H1 (cell line): ENCODE measurements around the gene DYNLT3. TPM values are rescaled to one million over a fixed set of nuclear protein-coding genes. Genes with fewer than 3 reads are reported as not detected.

Experiments used
- CTCF ChIA-PET: fragments of 300-600 bp; sonication (Branson Sonifier 250); formaldehyde crosslinking; loops from one replicate; lab custom pipeline; 2021; ENCODE audit not compliant: partially characterized antibody; lab: Charles Lee
- POLR2A ChIA-PET: fragments of 300-600 bp; sonication (Branson Sonifier 250); formaldehyde crosslinking; loops from one replicate; lab custom pipeline; 2021; ENCODE audit warnings: inconsistent platforms; ENCODE audit not compliant: partially characterized antibody; lab: Charles Lee
- DNase-seq, 2 experiments: peaks; one replicate each; pipeline versions ENCODE4 v3.0.0 to v3.0.0-alpha.2; 2010 to 2022; ENCODE audit warnings: low spot score in 2 of 2, low read depth in 1 of 2, mixed read lengths in 1 of 2
- FAIRE-seq: peaks from 2 replicates; lab custom pipeline; 2011; peaks lifted over from hg19 to GRCh38; lab: Jason Lieb, UNC
- H2AFZ ChIP-seq: 2 replicates; pipeline ENCODE4 v1.8.1; 2012; ENCODE audit warnings: low read length, inconsistent platforms
- H2AK5ac ChIP-seq: 2 replicates; pipeline ENCODE4 v1.6.1; 2013; ENCODE audit warnings: low read depth, low read length
- H2BK120ac ChIP-seq: replicated peaks from 2 replicates; pipeline ENCODE3; 2013; ENCODE audit warnings: low read depth, low read length, inconsistent platforms
- H2BK12ac ChIP-seq: 2 replicates; pipeline ENCODE4 v1.6.1; 2013; ENCODE audit warnings: low read depth, low read length
- H2BK15ac ChIP-seq: 2 replicates; pipeline ENCODE4 v1.6.1; 2013; ENCODE audit warnings: low read length
- H2BK20ac ChIP-seq: 2 replicates; pipeline ENCODE4 v1.6.1; 2013; ENCODE audit warnings: low read length
- H2BK5ac ChIP-seq: 2 replicates; pipeline ENCODE4 v1.6.1; 2013; ENCODE audit warnings: low read depth, low read length
- H3K14ac ChIP-seq: 2 replicates; pipeline ENCODE4 v1.6.1; 2013; ENCODE audit warnings: inconsistent platforms; ENCODE audit not compliant: insufficient read length
- H3K18ac ChIP-seq: 2 replicates; pipeline ENCODE4 v1.6.1; 2013; ENCODE audit warnings: low read length; ENCODE audit errors: extremely low read depth
- H3K23ac ChIP-seq: 2 replicates; pipeline ENCODE4 v1.6.1; 2013; ENCODE audit warnings: inconsistent platforms; ENCODE audit not compliant: insufficient read length
- H3K23me2 ChIP-seq: 2 replicates; pipeline ENCODE4 v1.6.1; 2013; ENCODE audit warnings: low read depth, low read length
- H3K27ac ChIP-seq: 2 replicates; pipeline ENCODE4 v1.6.1; 2011; ENCODE audit warnings: low read depth, low read length, inconsistent platforms
- H3K27me3 ChIP-seq, 4 experiments: replicated peaks in 1 of 4; 1 replicate in 1 of 4; 2 replicates in 3 of 4; pipeline versions ENCODE4 v1.6.1 to v1.8.1; 2011 to 2013; ENCODE audit warnings: low read length in 3 of 4, mild to moderate bottlenecking in 3 of 4, inconsistent platforms in 2 of 4, mixed read lengths in 2 of 4, moderate library complexity in 1 of 4; ENCODE audit not compliant: control insufficient read depth in 3 of 4, insufficient read depth in 3 of 4; ENCODE audit errors: extremely low read depth in 1 of 4
- H3K36me3 ChIP-seq, 4 experiments: 2 replicates each; pipeline versions ENCODE4 v1.6.1 to v1.8.1; 2011 to 2013; ENCODE audit warnings: mild to moderate bottlenecking in 4 of 4, low read length in 3 of 4, moderate library complexity in 2 of 4, control low read depth in 1 of 4, inconsistent platforms in 1 of 4; ENCODE audit not compliant: insufficient read depth in 4 of 4, control insufficient read depth in 2 of 4
- H3K4ac ChIP-seq: replicated peaks from 2 replicates; pipeline ENCODE3; 2013; ENCODE audit warnings: low read length, low read depth, mixed read lengths, inconsistent platforms; ENCODE audit not compliant: insufficient read length
- H3K4me1 ChIP-seq, 4 experiments: replicated peaks in 1 of 4; 1 replicate in 1 of 4; 2 replicates in 3 of 4; pipeline versions ENCODE4 v1.6.1 to v1.8.1; 2011 to 2013; ENCODE audit warnings: low read length in 3 of 4, inconsistent platforms in 2 of 4, mixed read lengths in 1 of 4; ENCODE audit not compliant: insufficient read depth in 4 of 4, control insufficient read depth in 3 of 4
- H3K4me2 ChIP-seq, 2 experiments: 2 replicates each; pipeline versions ENCODE4 v1.6.1 to v1.8.1; 2011 to 2013; ENCODE audit warnings: low read depth in 2 of 2, low read length in 2 of 2, control low read depth in 1 of 2, inconsistent platforms in 1 of 2, mild to moderate bottlenecking in 1 of 2; ENCODE audit not compliant: insufficient read depth in 1 of 2
- H3K4me3 ChIP-seq, 4 experiments: fragments of 200-600, 300-600 bp in 1 of 4; sonication (generic), shearing (Covaris generic), sonication (Bioruptor Twin) in 1 of 4; 2 replicates each; pipeline versions ENCODE4 v1.5.1 to v1.8.1; 2011 to 2016; ENCODE audit warnings: low read length in 4 of 4, low read depth in 3 of 4, control low read depth in 2 of 4, inconsistent platforms in 2 of 4, mild to moderate bottlenecking in 2 of 4, mixed read lengths in 1 of 4, moderate library complexity in 1 of 4; ENCODE audit not compliant: insufficient read depth in 2 of 4; ENCODE audit errors: extremely low read depth in 1 of 4
- H3K56ac ChIP-seq: replicated peaks from 2 replicates; pipeline ENCODE3; 2013; ENCODE audit warnings: low read depth, mild to moderate bottlenecking, mixed read lengths, low read length, inconsistent platforms; ENCODE audit not compliant: insufficient read length
- H3K79me1 ChIP-seq: 2 replicates; pipeline ENCODE4 v1.6.1; 2013; ENCODE audit warnings: low read depth, low read length, control low read depth
- H3K79me2 ChIP-seq, 2 experiments: 2 replicates each; pipeline versions ENCODE4 v1.6.1 to v1.8.1; 2012 to 2013; ENCODE audit warnings: low read length in 2 of 2, mild to moderate bottlenecking in 2 of 2, inconsistent platforms in 1 of 2; ENCODE audit not compliant: insufficient read depth in 2 of 2, control insufficient read depth in 1 of 2
- H3K9ac ChIP-seq, 4 experiments: replicated peaks in 1 of 4; 1 replicate in 1 of 4; 2 replicates in 3 of 4; pipeline versions ENCODE4 v1.6.1 to v1.8.1; 2011 to 2013; ENCODE audit warnings: low read depth in 3 of 4, low read length in 3 of 4, control low read depth in 2 of 4, mild to moderate bottlenecking in 2 of 4, moderate library complexity in 2 of 4, inconsistent platforms in 1 of 4; ENCODE audit errors: extremely low read depth in 1 of 4
- H3K9me3 ChIP-seq, 2 experiments: 2 replicates each; pipeline versions ENCODE4 v1.6.1 to v1.8.1; 2012 to 2013; ENCODE audit warnings: mild to moderate bottlenecking in 2 of 2, moderate library complexity in 2 of 2, control low read depth in 1 of 2, inconsistent platforms in 1 of 2, low read depth in 1 of 2, low read length in 1 of 2, mixed read lengths in 1 of 2; ENCODE audit not compliant: insufficient read depth in 2 of 2
- H4K20me1 ChIP-seq, 2 experiments: replicated peaks in 1 of 2; 2 replicates each; pipeline versions ENCODE3 to v1.8.1; 2011 to 2013; ENCODE audit warnings: inconsistent platforms in 2 of 2, low read length in 2 of 2, mild to moderate bottlenecking in 1 of 2; ENCODE audit not compliant: insufficient read depth in 2 of 2, control insufficient read depth in 1 of 2
- H4K5ac ChIP-seq: 2 replicates; pipeline ENCODE4 v1.6.1; 2013; ENCODE audit warnings: low read length, low read depth, mixed read lengths, inconsistent platforms; ENCODE audit not compliant: insufficient read length
- H4K8ac ChIP-seq: 2 replicates; pipeline ENCODE4 v1.8.0; 2013; ENCODE audit warnings: mild to moderate bottlenecking, moderate library complexity, low read length, inconsistent platforms; ENCODE audit not compliant: insufficient read depth; ENCODE audit errors: extremely low read depth
- H4K91ac ChIP-seq: replicated peaks from 2 replicates; pipeline ENCODE3; 2013; ENCODE audit warnings: low read length, mixed read lengths, inconsistent platforms; ENCODE audit not compliant: insufficient read length
- CEBPB ChIP-seq: IDR thresholded peaks from 2 replicates; pipeline ENCODE4 v1.6.1; 2012; ENCODE audit warnings: low read depth, low read length
- CHD1 ChIP-seq: IDR thresholded peaks from 2 replicates; pipeline ENCODE4 v1.6.1; 2012; ENCODE audit warnings: low read depth, low read length, improper control_type of control experiment
- HDAC2 ChIP-seq, 2 experiments: fragments of 300-600 bp in 1 of 2; sonication (generic) in 1 of 2; IDR thresholded peaks; 2 replicates each; pipeline ENCODE4 v1.6.1; 2011 to 2012; ENCODE audit warnings: low read depth in 2 of 2, low read length in 2 of 2, mild to moderate bottlenecking in 2 of 2, moderate library complexity in 2 of 2, borderline replicate concordance in 1 of 2, inconsistent platforms in 1 of 2
- KDM4A ChIP-seq: IDR thresholded peaks from one replicate; pipeline ENCODE4 v1.7.1; 2012; ENCODE audit warnings: low read depth, mild to moderate bottlenecking, moderate library complexity, low read length, inconsistent platforms; ENCODE audit not compliant: severe bottlenecking
- NANOG ChIP-seq: IDR thresholded peaks from 2 replicates; pipeline ENCODE4 v1.6.1; 2011; ENCODE audit warnings: low read length, low read depth, mild to moderate bottlenecking, inconsistent platforms; ENCODE audit not compliant: insufficient read depth, poor library complexity, severe bottlenecking
- POLR2AphosphoS5 ChIP-seq: IDR thresholded peaks from 2 replicates; pipeline ENCODE4 v1.6.1; 2011; ENCODE audit warnings: low read depth, low read length
- YY1 ChIP-seq: IDR thresholded peaks from 2 replicates; pipeline ENCODE4 v1.6.1; 2011; ENCODE audit warnings: low read depth, mild to moderate bottlenecking, low read length
- WGBS, 2 experiments: shearing (Covaris generic) in 1 of 2; methylation state at CpG; one replicate each; pipeline versions ENCODE4 v1.1.6 to v1.1.7; 2013 to 2015; ENCODE audit warnings: low lambda C conversion rate in 2 of 2, mixed read lengths in 2 of 2, inconsistent platforms in 1 of 2, low coverage in 1 of 2, missing lambda C conversion rate in 1 of 2; ENCODE audit not compliant: insufficient replicate concordance in 2 of 2, insufficient coverage in 1 of 2, insufficient read length in 1 of 2; ENCODE audit errors: extremely low coverage in 1 of 2, missing lambda C conversion rate in 1 of 2; 5-methylcytosine and 5-hydroxymethylcytosine counted together
- polyA plus RNA-seq, 7 experiments: library from polyadenylated mRNA; depleted of rRNA in 3 of 7; stranded (reverse) in 5 of 7; unstranded in 2 of 7; fragments of >200 nt in 5 of 7; fragments of 200-250 nt in 2 of 7; gene quantifications; 1 replicate in 5 of 7; 2 replicates in 1 of 7; 4 replicates in 1 of 7; pipeline versions ENCODE4 v1.2.1 to v1.2.3, GENCODE V29; 2011 to 2013; ENCODE audit warnings: missing spikeins in 2 of 7, mixed read lengths in 2 of 7
- total RNA-seq: library from RNA; stranded (reverse); fragmentation: NEBNext Ultra II Directional; extraction: Animal tissue kit (Norgen Biotek cat#: 25700); gene quantifications from 2 replicates; pipeline ENCODE4 v1.2.1, GENCODE V29; 2021

Gene DYNLT3
- total and polyA plus RNA-seq, 2 of the 8 experiments (the other 6 are each of a cell fraction or from before 2014, with no cell fraction given), result 2.3 to 3.5 TPM

GRCh38 chrX:37867536-37868153 lies 20.3 kb upstream of the DYNLT3 start:
- Histone ChIP-seq H4K5ac (no peak overlapping the region), H3K4me1 (no peaks in the 10 kb centered on the region), H3K23me2 (no peaks in the 10 kb centered on the region; the same call in 1 of the 2 replicates), H2AK5ac (no peak overlapping the region), H3K4ac (no peak overlapping the region), H3K9me3 (no peaks in the 10 kb centered on the region), H3K56ac (no peak overlapping the region), H2BK5ac (no peak overlapping the region), H2AFZ (no peak overlapping the region), H3K23ac (no peak overlapping the region), H3K4me2 (no peak overlapping the region), H3K36me3 (no peaks in the 10 kb centered on the region), H3K4me3 (no peak overlapping the region), H4K20me1 (no peaks in the 10 kb centered on the region), H3K27ac (no peak overlapping the region), H3K18ac (no peak overlapping the region), H2BK12ac (no peak overlapping the region), H2BK15ac (no peak overlapping the region), H4K91ac (no peak overlapping the region), H3K14ac (no peak overlapping the region), H2BK20ac (no peak overlapping the region), H3K9ac (no peak overlapping the region), H3K27me3 (no peaks in the 10 kb centered on the region), H3K79me1 (no peaks in the 10 kb centered on the region), H3K79me2 (no peaks in the 10 kb centered on the region), H4K8ac (no peak overlapping the region), H2BK120ac (no peak overlapping the region)
- no peak for DNase-seq
- ChIA-PET POLR2A (no interaction called here), CTCF (no interaction called here)
- 87% methylated on average over 3 of the region's 3 CpGs; no CpG with 5 or more reads in 1 of the 2 experiments for WGBS, 2 experiments
- FAIRE-seq, result no peak
- TF ChIP-seq NANOG (no peak), CHD1 (no peak), YY1 (no peak), POLR2AphosphoS5 (no peak), CEBPB (no peak), KDM4A (no peak), HDAC2 (IDR thresholded peaks at IDR 0.05; ENCODE audit: borderline replicate concordance in 1 of 2, low read depth in 2 of 2, low read length in 2 of 2) (no peak)
